HL-60/S4 treated with phorbol 12-myristate 13-acetate at 8.2 ng/mL for 4 days and 3 days (cell line): ENCODE data around the gene CTSE.
"Not testable (repeated sequence)": the region's sequence is repeated elsewhere in the genome, so short reads cannot be mapped to it uniquely, and the experiment has no call there.

Experiments
- in situ Hi-C: fragments of 300-500 bp; cut with MboI; formaldehyde crosslinking; loops from 2 replicates; pipeline ENCODE4 v1.15.0; 2022; ENCODE audit warnings: low sequenced_read_pairs

The CTSE gene

DNA sequence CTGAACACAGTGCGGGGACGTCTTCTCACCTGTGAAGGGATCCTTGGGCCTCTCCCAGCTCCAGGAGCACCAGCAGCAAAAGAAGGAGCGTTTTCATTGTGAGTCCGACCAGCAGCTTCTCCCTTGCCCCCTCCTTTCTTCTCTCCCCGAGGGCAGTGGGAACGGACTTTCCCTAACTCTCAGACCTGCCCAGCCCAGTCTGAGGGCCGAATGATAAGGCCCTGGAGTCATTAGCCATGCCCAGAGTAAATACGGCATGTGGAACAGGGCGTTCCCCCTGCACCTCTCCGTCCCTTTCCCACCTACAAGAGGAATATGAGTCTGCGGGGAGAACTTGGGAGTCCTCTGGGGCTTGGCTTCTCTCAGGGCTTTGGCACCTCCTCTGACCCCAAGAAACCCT lies at the start of gene CTSE:
CTSE (minus strand) TSS at position 201 of the 400 bp plus-strand sequence; CDS start at position 97, 104 bp downstream.
- in situ Hi-C loops = loop anchor here (10.0 kb wide), 1 partner anchor 81 kb away; no protein-coding TSS in a partner anchor

GRCh38 chr1:206070627-206071304 lies 47.1 kb upstream of the CTSE start:
- in situ Hi-C loops = no loop called here

DNA sequence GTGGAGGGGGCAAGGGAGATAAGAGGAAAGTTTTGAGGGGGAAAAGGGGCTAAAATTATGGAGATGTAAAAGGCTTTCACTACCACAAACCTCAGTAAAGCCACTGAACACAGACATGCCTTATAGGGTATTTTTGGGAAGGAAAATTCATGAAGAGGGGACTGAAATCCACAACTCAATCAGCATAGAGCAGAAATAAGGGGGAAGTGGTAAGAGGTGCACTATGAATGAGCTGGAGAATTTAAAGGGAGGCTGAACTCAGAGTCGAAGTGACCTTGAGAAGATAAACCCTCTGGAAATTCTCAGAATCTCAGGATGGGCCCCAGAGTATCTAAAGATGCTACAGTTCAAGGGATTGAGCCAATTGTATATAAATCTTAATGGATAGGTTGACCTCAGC lies 44.6 kb upstream of the CTSE start:
- in situ Hi-C loops = no loop called here

DNA sequence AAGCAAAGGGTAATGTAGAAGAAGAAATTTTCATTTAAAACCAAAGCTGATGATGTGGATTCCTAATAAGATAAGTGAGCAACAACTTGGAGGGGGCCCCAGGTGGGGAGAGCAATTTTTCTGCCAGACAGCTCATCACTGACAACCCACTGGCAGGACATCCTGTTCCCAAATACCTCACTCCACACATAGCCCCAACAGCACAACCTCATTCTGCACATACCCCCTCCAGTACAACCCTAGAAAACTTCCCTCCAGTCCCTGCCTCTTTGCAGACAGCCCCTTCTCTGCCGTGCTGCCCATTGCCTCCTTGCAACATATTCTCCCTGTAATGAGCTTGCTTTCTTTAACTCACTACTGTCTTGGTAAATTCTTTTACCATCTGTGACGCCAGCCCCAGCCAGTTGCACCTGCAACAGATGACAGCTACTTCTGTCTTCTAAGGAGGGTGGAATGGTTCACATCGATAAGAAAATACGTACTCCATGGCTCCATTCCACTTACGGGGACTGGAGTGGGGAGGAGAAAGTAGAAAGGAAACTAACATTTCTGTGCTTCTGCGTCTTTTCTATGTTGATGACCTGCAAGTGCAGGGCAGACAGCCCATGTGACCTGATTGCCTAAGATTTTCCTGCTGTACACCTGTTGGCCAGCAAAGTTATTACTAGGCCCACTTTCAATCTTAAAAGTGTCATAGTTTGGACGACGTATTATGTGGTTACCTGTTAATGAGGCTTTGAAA lies 44.0 kb upstream of the CTSE start:
- in situ Hi-C loops = no loop called here

DNA sequence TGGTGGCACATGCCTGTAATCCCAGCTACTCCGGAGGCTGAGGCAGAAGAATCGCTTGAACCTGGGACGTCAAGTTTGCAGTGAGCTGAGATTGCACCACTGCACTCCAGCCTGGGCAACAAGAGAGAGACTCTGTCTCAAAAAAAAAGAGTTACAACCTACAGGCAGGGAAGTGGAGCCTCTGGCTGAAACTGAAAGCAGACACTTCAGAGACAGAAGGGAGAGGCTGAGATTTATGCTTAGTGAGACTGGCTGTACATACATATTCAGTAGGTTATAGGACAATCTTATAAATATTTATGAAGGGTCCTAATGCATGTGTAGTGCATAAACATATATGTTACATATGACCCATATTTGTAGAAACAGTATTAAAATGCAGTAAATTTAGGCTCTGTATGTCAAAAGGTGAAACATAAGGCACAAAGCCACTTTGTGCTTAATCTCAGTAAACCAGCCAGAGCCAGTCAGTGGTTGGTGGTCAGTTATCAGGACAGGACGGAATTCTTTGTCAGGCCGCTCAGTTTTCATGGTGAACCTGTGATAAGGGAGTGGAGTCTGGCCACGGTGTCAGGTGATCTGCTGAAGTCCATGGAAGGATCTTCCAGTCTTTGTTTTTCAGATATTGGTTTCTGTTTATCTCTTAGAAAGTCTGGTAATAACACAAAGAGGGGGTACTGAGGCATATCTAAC lies 42.9 kb upstream of the CTSE start:
- in situ Hi-C loops = no loop called here

DNA sequence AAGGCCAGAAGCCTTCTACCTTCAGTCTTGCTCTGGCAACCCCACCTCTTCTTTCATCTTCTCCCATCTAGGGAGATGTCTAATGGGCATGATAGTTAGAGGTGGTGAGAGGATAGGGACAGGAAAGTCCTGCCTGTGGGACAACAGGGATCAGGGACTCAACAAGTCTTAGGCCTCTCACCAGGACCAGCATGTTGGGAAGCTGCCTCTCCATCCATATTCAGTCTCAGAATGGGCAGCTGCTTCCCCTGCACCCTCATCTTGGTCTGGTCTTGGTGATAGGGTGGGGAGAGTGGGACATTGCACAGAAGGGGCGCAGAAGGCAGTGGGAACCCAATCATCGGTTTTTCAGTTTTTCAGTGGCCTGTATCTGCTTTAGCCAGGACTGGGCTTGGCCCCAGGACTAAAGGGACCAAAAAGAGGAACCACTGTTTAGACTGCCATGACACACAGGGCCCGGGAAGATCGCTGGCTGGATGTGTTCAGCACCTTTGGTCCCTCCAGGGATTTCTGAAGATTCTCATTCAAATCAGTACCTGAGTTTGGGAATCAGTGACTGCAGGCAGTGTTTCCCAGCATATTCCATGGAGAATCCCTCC lies 42.0 kb upstream of the CTSE start:
- in situ Hi-C loops = no loop called here

DNA sequence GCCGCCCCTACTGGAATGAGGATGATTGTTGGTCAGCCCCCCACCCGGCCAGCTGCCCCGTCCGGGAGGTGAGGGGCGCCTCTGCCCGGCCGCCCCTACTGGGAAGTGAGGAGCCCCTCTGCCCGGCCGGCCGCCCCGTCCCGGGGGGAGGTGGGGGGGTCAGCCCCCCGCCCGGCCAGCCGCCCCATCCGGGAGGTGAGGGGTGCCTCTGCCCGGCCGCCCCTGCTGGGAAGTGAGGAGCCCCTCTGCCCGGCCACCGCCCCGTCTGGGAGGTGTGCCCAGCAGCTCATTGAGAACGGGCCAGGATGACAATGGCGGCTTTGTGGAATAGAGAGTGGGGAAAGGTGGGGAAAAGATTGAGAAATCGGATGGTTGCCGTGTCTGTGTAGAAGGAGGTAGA lies 40.8 kb upstream of the CTSE start:
- in situ Hi-C loops = not testable (repeated sequence)

DNA sequence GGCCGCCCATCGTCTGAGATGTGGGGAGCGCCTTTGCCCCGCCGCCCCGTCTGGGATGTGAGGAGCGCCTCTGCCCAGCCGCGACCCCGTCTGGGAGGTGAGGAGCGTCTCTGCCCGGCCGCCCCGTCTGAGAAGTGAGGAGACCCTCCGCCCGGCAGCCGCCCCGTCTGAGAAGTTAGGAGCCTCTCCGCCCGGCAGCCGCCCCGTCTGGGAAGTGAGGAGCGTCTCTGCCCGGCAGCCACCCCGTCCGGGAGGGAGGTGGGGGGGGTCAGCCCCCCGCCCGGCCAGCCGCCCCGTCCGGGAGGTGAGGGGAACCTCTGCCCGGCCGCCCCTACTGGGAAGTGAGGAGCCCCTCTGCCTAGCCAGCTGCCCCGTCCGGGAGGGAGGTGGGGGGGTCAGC lies 40.3 kb upstream of the CTSE start:
- in situ Hi-C loops = not testable (repeated sequence)

DNA sequence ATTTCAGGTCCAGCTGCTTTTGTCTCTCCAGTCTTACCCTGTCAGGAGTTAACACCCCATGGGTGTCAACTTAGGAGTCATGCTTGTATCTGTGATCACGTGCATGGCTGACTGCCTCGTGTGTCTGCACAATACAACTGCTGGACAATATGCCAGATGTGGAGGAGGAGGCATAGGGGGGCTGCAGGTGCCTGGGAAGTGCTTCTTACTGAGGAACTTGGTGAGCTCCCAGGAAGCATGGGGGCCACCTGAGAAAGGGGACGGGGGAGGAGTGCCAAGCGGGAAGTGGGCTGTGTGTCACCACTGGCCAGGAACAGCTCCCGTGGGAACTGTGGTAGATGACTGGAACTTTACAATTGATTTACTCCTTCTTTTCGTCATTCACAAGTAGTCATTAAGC lies 38.8 kb upstream of the CTSE start:
- in situ Hi-C loops = no loop called here

DNA sequence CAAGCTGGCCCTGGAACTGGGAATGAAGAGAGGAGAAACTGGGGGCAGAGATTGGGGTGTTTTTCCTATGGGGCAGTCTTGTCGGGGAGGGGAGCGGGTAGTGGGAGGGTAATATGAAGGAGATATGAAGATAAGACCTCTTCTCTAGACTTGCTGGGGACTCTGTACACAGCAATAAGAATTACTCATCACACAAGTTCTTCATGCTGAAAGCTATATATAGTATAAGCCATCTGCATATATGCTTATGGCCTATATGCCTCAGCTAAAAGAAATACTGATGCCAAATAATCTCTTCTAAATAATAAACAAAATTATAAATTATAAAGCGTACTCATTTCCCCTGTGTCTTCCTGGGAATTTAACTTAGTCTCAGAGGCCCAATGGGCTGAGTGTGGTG lies 37.1 kb upstream of the CTSE start:
- in situ Hi-C loops = no loop called here

GRCh38 chr1:206059355-206059915 lies 35.7 kb upstream of the CTSE start:
- in situ Hi-C loops = no loop called here

- in situ Hi-C loops = no loop called here
Measured at GRCh38 chr1:206058927-206059292, 35.2 kb upstream of the CTSE start.

GRCh38 chr1:206058289-206058926 lies 34.7 kb upstream of the CTSE start:
- in situ Hi-C loops = not testable (repeated sequence)

DNA sequence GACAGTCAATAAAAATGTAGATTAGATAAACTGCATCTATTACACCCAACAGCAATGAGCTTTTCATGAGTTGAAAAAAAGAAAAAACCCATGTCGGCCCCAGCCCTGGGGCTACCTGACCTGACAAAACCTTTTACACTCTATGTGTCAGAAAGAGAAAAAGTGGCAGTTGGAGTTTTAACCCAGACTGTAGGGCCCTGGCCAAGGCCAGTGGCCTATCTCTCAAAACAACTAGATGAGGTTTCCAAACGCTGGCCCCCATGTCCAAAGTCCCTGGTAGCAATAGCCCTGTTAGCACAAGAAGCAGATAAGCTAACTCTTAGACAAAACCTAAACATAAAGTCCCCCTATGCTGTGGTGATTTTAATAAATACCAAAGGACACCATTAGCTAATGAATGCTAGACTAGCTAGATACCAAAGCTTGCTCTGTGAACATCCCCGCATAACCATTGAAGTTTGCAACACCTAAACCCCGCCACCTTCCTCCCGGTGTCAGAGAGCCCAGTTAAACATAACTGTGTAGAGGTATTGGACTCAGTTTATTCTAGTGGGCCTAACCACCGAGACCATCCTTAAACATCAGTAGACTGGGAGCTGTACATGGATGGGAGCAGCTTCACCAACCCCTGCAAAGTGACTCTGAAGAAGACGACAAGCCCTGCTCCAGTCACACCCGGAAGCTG lies 32.1 kb upstream of the CTSE start:
- in situ Hi-C loops = not testable (repeated sequence)

DNA sequence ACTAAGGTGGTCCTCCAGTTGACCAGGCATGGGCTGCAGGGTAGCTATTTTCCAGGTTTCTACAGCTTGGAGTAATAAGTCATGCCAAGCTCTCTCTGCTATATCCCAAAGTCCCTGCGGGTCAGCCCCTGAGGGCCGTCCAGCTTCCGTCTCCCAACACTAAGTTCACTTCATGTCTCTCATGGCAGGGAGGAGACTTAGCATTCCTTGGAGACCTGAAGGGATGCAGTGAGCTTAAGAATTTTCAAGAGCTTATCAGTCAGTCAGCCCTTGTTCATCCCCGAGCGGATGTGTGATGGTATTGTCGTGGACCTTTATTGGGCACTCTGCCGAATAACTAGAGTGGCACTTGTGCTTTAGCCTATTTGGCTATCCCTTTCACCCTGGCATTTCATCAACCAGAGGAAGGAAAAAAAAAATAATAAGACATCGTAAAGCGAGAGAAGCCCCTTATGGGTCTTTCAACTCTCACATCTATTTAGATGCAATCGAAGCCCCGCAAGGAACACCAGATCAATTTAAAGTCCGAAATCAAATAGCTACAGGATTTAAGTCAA lies 31.5 kb upstream of the CTSE start:
- in situ Hi-C loops = not testable (repeated sequence)

DNA sequence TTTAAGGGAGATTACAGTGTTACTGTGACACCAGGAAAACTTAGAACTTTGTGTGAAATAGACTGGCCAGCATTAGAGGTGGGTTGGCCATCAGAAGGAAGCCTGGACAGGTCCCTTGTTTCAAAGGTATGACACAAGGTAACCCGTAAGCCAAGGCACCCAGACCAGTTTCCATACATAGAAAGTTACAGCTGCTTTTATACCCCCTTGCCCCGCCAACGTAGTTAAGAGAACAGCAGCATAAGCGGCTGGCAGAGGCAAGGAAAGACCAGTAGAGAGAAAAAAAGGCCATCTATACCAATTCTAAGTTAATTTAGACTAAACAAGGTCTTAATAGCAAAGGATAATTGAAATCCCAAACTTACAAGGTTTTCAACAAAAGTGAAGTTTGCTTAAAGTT lies 29.9 kb upstream of the CTSE start:
- in situ Hi-C loops = not testable (repeated sequence)

DNA sequence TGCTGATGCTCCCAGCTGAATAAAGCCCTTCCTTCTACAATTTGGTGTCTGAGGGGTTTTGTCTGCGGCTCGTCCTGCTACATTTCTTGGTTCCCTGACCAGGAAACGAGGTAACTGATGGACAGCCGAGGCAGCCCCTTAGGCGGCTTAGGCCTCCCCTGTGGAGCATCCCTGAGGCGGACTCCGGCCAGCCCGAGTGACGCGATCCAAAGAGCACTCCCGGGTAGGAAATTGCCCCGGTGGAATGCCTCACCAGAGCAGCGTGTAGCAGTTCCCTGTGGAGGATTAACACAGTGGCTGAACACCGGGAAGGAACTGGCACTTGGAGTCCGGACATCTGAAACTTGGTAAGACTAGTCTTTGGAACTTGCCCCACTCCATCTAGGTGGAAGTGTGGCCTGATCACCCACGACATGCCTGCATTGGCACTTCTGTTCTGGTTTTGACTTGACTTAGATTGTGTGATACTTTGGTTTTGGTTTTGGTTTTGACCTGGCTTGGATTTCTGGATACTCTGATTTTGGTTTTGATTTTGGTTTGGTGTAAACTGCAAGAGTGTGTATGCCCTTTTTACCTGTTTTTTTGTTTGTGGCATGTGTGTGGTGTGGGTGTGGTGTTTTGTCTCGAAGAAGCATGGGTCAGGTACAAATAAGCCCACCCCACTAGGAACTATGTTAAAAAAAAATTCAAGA lies 29.4 kb upstream of the CTSE start, which contains the start of gene RHEX:
RHEX (plus strand) TSS at position 255 of the 692 bp plus-strand sequence. CDS start 44,656 bp downstream, outside the sequence.
- in situ Hi-C loops = not testable (repeated sequence)

- in situ Hi-C loops = not testable (repeated sequence)
Measured at GRCh38 chr1:206052231-206052865, 28.7 kb upstream of the CTSE start.
